GM13976 (cell line): Measurements from ENCODE around the gene DUSP22.

Experiments
- DNase-seq: peaks from one replicate; pipeline ENCODE4 v3.0.0; 2012; ENCODE audit warnings: low spot score
- in situ Hi-C: fragments of 300-500 bp; cut with MboI; formaldehyde crosslinking; loops from one replicate; pipeline ENCODE4 v1.12.0; 2022; ENCODE audit warnings: low sequenced_read_pairs, mixed read lengths, inconsistent platforms; ENCODE audit not compliant: unreplicated experiment
- TF ChIP-seq, protein P1 (sequence below): IDR thresholded peaks from 2 replicates; pipeline ENCODE4 v1.5.1; 2012; ENCODE audit warnings: borderline replicate concordance, mild to moderate bottlenecking; ENCODE audit not compliant: insufficient read depth; ENCODE audit errors: extremely low read depth, missing control alignments, control extremely low read depth

The DUSP22 gene

DNA sequence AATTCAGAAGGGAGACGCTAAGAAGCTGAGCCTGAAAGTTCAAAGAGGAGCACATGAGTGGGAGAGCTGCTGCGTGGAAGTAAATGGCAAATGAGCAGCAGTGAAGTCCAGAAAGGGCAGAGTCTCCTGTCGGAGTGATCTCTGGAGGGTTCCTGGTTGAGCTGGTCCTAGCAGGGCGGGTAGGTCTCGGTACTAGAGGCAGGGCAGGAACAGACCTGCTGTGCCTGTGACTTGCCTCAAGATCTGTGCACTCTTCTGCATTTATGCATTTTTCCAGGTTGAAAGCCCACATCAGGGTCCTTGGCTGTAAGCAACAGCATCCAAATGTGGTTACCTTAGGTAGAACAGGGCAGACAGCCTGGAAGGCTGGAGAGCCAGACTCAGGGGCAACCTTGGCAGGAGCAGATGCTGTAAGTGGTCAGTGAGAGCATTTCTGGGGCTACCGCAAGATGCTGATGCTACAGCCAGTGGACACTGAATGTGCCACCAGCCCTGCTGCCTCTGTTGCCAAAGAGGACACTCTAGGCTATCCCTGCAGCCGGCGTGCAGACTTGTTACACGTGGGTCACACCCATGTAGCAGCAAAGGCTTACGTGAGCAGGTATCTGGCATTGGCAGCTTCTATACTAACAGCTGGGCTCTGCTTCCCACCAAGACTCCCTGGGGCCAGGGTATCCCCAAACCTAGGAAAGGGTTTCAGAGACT, 8.4 kb downstream of the DUSP22 start:
- TF ChIP-seq, protein P1, sequence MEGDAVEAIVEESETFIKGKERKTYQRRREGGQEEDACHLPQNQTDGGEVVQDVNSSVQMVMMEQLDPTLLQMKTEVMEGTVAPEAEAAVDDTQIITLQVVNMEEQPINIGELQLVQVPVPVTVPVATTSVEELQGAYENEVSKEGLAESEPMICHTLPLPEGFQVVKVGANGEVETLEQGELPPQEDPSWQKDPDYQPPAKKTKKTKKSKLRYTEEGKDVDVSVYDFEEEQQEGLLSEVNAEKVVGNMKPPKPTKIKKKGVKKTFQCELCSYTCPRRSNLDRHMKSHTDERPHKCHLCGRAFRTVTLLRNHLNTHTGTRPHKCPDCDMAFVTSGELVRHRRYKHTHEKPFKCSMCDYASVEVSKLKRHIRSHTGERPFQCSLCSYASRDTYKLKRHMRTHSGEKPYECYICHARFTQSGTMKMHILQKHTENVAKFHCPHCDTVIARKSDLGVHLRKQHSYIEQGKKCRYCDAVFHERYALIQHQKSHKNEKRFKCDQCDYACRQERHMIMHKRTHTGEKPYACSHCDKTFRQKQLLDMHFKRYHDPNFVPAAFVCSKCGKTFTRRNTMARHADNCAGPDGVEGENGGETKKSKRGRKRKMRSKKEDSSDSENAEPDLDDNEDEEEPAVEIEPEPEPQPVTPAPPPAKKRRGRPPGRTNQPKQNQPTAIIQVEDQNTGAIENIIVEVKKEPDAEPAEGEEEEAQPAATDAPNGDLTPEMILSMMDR, result no peak
- DNase-seq, result no peak
- in situ Hi-C loops, result no loop called here

DNA sequence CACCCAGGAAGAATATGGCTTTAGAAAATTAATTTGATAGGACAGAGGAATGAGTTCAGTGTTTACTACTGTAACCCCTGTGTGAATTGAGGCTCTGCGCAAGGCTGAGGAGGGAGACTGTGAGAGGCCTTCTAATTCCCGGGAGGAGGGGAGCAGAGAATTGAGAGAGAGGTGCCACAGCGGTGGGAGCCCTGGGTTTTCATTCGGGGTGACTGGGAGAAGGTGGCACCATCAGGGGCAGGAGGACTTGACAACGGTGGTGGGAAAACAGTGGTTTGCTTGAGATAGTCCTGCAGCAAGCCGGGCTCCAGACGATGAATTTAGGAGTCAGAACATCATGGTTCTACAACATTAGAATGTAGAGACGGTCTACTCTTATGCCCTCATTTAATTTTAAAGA, 9.2 kb downstream of the DUSP22 start:
- TF ChIP-seq, protein P1, result no peak
- DNase-seq, result no peak
- in situ Hi-C loops, result no loop called here

DNA sequence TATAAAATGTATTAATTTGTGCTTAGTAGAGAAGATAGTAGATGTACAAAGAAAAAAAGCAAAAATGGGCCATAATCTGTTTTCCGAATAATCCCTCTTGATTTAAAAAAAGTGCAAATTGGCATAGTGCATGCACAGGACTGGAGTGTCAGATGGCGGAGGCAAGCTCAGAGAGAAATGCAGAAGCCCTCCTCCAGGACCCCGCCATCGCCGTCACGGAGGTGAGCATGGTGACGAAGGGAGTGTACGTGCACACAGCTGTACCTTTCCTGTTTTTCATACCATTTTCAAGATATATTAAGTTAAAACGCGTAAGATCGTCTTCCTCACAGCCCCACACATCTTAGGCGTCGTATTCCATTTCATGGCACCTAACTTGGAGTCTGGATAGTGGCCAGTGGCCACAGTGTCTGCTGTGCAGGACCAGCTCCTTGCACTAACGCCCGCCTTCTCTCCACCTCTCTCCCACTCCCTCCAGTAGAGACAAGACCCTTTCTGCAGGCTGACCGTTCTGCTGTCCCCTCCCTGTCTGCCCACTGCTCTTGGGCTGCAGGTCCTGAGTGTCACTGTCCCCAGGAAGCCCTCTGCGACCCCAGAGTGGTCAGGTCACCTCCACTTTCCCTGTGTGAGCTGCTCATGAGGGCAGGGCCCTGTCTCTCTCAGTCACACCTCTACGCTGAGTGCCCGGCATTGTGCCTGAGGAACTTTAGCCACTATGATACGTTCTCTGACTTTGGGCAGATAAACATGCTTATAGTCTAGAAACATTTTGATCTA, 9.8 kb downstream of the DUSP22 start:
- no peak for DNase-seq
- in situ Hi-C loops, result no loop called here
- TF ChIP-seq, protein P1, result no peak

DNA sequence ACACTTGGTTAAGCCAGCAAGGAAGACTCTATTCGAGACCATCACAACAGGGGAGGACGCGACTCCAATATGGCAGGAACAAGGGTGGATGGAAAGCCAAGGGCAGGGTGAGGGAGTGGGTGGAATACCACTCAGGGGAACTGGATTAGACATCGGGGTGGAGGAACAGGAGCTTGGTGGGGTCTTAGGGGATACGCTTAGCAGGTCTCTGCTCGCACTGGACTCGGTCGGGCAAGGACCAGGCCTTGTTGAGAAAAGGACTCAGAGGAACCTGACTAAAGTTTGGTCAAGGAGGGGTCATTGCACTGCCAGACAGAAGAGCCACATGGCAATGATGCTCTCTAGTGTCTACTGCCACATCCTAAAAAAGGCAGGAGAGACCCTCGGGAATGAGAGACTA, 10.5 kb downstream of the DUSP22 start:
- in situ Hi-C loops, result no loop called here
- DNase-seq, result no peak
- TF ChIP-seq, protein P1, result no peak

DNA sequence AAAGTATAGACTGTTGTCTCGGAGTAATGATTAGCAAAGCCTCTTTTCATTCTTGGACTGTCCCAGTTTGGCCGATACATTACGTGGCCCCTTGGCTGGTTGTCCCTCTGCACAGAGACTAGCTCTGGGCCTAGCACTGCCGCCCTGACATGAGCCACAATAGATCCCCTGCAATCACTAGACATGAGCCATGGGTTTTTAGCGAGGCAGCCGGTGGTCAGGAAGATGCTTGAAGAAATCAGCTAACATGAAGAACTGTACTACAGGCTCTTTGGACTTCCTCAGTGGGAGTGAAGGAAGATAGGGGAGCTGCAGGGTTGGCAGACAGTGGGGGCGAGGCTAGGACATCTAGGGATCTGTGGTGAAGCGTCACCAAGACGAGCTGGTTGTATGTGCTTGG, 11.0 kb downstream of the DUSP22 start:
- TF ChIP-seq, protein P1, result no peak
- in situ Hi-C loops, result no loop called here
- no peak for DNase-seq

DNA sequence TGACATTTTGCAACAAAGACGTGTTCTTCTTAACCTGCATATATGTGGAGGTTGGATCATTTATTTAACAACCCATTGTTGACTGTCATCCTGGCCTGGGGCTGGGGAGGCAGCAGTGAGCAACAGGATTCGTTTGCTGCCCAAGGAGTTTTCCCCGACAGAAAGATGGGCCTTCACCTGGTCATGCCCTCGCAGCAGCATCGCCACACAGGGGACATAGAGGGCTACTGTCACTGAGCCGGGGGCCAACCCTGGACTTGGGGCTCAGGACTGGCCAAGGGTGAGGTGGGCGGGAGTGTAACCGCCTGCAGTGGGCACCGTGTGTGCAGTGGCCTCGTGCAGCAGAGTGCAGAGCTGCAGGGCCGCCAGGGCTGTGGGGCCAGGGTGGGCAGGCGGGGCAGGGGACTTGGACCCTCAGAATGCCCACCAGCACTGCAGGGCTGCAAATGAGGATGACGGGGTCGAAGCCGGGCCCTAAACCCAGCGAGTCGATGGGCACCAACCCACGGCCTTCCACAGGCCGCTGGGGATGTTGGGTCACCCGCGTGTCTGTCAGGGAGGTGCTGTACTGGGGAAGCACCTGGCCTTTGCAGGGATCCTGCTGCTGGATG, 11.8 kb downstream of the DUSP22 start:
- DNase-seq, result no peak
- TF ChIP-seq, protein P1, result peak; percentile 27
- in situ Hi-C loops, result no loop called here
